NOMO-1 (cell line): ENCODE data around the gene UBC.
"Not testable (repeated sequence)": the region's sequence is repeated elsewhere in the genome, so short reads cannot be mapped to it uniquely, and the experiment has no call there.

ENCODE experiments used
- DNase-seq, 2 experiments: peaks; one replicate each; lab custom pipeline; 2025; ENCODE audit not compliant: unreplicated experiment in 2 of 2; lab: John Stamatoyannopoulos, UW

UBC gene

DNA sequence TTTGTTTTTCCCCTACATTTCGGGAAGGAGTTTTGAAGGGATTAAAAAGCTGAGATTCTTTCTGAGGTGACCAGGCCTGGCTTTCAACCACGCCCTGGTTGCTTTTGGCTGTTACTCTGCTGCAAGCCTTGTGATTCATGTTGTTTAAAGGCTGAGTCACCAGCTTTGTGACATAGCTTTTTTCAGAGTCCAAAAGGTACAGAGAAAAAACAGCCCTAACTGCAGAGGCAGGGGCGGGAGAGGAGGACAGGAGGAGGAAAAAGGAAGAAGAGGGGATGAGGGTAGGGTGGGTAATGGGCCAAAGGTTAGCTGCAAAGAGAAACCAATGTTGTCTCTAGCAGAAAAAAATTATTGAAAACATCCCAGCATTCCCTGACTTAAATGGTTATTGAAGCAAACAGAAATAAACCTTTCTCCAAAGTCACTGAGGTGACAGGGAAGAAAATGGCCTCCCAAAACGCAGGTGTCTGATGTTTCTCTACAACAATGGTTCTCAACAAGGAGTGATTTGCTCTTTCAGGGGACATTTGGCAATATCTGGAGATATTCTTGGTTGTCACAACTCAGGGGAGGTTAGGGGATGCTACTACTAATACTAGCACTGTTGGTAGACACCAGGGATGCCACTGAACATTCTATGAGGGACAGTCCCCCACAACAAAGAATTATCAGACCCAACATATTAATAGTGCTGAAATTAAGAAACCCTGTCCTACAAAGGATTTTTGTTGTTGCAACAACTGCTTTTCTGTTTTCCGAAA is 2.1 kb upstream of the UBC start:
- DNase-seq, result no peak

DNA sequence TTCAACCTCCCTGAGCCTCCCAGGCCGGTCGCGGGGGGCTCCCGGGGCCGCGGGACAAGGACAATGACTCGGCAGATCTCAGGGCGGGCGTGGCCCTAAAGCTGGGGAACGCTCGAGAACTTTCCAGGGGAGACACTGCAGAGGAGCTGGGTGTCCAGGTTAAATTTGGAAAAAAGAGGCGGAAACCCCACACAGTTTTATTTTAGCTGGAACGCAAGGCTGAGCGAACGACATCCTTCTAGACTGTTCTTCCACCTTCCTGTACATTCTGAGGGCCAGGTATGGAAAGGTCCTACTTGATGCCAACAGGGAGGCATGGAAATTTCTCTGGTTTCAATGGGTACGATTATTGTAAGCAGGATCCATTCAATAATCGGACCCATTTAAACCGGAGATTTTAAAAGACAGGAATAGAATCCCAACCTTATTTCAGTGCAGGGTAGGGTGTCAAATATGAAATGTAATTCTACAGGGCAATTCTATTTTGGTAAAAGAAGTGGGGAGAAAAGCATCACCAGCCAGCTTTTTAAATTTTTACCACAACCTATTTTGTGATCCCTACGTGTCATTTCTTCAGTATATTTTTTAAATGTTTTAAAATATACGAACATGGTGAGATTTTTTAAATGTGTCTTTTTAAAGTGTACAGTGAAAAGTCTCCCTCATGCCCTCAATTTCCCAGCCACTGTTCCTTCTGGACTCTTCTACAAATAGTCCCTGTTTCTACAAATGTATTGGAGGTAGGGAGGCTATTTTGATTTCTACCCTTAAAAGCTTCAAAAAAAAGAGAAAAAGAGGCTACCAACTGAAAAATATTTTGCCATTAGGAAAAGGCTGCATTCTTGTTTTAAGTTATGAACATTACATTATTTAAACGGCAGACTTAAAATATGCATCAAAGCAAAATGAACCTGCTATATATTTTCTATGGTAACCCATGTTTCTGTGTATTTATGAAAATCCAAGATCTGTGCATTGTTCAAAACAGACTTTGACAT is 1.1 kb upstream of the UBC start:
- no peak for DNase-seq

DNA sequence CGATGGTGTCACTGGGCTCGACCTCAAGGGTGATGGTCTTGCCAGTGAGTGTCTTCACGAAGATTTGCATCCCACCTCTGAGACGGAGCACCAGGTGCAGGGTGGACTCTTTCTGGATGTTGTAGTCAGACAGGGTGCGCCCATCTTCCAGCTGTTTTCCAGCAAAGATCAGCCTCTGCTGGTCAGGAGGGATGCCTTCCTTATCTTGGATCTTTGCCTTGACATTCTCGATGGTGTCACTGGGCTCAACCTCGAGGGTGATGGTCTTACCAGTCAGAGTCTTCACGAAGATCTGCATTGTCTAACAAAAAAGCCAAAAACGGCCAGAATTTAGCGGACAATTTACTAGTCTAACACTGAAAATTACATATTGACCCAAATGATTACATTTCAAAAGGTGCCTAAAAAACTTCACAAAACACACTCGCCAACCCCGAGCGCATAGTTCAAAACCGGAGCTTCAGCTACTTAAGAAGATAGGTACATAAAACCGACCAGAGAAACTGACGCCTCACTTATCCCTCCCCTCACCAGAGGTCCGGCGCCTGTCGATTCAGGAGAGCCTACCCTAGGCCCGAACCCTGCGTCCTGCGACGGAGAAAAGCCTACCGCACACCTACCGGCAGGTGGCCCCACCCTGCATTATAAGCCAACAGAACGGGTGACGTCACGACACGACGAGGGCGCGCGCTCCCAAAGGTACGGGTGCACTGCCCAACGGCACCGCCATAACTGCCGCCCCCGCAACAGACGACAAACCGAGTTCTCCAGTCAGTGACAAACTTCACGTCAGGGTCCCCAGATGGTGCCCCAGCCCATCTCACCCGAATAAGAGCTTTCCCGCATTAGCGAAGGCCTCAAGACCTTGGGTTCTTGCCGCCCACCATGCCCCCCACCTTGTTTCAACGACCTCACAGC is 717 bp downstream of the UBC start:
- DNase-seq, result no peak

DNA sequence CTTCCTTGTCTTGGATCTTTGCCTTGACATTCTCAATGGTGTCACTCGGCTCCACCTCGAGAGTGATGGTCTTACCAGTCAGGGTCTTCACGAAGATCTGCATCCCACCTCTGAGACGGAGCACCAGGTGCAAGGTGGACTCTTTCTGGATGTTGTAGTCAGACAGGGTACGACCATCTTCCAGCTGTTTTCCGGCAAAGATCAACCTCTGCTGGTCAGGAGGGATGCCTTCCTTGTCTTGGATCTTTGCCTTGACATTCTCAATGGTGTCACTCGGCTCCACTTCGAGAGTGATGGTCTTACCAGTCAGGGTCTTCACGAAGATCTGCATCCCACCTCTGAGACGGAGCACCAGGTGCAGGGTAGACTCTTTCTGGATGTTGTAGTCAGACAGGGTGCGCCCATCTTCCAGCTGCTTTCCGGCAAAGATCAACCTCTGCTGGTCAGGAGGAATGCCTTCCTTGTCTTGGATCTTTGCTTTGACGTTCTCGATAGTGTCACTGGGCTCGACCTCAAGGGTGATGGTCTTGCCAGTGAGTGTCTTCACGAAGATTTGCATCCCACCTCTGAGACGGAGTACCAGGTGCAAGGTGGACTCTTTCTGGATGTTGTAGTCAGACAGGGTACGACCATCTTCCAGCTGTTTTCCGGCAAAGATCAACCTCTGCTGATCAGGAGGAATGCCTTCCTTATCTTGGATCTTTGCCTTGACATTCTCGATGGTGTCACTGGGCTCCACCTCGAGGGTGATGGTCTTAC is 1.7 kb downstream of the UBC start:
- DNase-seq, result not testable (repeated sequence)

DNA sequence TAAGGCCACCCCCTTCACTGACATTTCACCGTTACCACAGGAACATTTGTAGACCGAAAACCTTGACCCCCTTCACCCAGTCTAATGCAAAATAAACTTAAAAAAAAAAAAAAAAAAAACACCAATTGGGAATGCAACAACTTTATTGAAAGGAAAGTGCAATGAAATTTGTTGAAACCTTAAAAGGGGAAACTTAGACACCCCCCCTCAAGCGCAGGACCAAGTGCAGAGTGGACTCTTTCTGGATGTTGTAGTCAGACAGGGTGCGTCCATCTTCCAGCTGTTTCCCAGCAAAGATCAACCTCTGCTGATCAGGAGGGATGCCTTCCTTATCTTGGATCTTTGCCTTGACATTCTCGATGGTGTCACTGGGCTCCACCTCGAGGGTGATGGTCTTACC is 2.9 kb downstream of the UBC start:
- not testable (repeated sequence) for DNase-seq

DNA sequence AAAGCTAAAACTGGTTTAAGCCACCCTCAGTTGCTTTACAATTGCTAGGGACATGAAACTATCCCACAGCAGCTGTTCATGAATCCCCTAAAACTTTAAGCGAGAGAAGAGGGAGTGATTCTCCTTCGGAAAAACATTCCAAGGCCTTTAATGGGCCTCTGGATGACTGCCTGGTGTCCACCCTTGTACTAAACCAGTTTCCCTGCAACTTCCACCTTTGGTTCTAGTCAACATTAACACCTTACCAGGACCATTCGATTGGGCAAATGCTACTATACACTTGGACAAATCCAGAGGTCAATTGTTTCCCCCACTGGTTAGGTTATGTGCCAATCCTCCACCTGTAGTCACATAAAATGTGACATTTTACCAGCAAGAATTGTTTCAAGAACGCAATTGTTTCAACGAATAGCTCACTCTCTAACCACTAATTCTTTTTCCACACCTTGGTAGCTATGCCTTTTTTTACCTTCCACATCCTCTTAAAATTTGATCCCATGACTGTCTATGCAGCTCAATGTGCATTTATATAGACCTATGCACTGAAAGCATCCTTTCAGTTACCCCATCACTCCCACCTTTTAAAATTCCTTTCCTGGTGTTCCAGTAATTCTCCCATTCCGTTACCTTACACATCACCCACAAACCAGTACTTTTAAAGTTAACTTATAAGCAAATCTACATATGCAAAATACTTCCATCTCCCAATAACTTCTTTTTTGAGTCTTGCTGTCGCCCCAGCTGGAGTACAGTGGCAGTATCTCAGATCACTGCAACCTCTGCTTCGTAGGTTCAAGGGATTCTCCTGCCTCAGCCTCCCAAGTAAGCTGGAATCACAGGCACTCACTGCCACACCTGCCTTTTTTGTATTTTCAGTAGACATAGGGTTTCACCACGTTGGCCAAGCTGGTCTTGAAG is 3.6 kb downstream of the UBC start:
- DNase-seq, result no peak

DNA sequence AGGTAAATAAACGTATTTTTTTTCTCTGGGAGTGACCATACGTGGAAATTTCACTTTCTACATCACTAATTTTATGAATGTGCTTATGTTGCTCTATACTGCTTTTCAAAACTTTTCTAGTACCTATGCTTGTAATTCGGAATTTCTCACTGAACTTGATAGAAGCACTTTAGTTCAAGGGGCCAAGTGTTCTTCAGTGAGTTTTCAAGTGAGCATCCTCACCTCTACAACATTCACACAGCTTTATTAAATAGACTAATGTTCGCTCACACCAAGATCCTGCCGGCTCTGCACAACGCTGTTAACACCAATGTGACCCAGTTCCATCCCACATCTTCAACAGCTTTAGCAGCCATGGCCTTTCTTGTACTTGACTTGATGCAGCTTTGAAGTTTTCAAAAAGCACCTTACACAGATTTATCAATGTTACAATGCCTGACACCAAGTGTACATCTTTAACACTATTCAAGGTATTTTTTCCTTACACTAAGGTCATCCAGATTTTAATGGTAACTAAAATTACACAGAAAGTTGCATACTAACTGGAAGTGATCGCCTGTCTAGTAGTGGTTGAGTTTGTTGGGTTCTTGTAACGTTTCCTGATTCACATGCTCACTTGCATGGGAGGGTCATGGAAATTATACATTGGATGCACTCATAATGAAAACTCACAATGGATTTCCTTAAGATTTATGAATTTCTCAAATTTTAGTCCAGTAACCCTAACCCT is 4.5 kb downstream of the UBC start:
- no peak for DNase-seq

DNA sequence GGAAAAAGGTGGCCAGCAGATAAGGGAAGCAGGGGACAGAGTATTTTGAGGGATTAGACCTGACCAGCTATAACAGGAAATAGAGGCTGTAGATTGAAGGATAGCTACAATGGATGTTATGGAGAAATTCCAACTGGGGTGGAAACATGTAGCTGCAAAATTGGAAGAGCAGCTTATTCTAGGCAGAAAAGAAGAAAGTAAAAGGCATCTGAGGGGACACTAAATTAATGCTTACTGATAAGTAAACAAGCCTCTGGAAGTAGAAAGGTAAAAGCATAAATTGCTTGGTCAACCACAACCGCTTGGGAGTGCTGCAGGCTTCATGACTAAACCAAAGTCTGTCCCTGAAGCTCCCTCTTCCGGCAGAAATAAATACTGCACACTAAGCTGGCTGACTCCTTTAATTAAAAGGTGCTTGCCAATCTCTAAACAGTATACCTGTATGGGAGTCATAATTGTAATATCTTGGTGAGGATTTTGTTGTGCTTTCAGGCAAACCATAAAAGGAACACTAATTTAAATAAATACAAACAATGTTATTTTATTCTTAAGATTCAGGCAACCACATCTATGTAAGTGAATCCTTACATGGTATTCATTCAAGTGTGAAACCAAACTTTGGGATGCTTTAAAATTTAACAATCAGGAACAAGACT is 7.7 kb downstream of the UBC start:
- no peak for DNase-seq

DNA sequence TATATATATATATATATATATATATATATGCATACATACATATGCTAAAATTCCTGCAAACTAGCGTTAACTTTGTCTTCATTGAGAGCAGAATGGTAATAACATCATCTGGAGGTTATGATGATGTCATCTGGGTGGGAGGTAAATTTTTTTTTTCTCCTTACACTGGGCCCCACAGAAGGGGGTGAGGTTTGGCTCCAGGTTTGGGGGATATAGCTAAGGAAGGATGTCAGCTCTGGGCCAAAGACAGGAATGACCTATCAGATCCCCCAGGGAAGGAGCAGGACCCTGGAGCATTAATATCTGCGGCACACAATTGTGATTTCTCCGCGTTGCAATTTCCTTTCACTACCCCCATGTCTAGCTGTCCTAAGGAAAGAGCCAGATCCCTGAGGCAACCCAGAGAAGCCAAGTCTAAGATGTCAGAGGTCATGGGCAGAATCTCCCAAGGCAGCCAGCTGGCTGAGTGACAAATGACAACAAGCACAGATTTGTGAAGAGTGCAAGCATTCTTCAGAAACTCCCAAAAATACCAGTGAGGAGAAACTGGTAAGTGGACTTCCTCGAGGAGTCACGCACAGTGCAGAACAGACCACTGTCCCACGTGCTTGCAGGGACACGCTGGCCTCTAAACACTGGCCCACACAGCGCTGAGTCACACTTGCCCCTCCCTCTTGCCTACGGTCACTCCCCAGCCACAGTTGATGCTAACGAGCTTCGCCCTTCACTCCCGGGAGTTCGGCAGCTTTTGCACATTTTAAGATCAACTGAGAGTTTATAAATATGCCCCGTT is 9.9 kb downstream of the UBC start:
- peak; percentile 24 to 56 for DNase-seq

DNA sequence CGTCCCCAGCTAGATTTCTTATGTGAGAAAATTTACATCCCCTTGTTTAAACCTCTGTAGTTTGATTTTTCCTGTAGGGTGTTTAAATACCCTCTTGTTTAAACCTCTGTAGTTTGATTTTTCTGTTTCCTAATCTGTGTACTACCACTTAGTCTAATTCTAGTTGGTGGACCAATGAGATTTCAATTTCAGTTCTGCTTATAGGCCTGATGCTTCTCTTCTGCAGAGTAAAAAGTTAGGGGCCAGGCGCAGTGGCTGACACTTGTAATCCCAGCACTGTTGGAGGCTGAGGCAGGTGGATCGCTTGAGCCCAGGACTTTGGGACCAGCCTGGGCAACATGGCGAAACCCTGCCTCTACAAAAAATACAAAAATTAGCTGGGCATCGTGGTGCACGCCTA is 11.5 kb downstream of the UBC start:
- peak; percentile 9 to 73 for DNase-seq

DNA sequence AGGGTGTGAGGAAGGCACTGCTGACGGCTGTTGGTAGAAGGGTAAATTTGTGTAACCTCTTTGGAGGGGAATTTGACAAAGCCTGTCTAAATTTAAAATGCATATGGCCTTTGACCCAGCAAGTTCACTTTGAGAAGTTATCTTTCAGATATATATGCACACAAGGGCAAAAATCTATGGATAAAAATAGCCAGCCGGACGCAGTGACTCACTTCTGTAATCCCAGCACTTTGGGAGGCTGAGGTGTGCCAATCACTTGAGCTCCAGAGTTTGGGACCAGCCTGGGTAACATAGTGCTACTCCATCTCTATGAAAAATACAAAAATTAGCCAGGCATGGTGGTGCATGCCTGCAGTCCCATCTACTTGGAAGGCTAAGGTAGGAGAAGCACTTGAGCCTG is 13.4 kb downstream of the UBC start:
- peak; percentile 10 to 24 for DNase-seq

DNA sequence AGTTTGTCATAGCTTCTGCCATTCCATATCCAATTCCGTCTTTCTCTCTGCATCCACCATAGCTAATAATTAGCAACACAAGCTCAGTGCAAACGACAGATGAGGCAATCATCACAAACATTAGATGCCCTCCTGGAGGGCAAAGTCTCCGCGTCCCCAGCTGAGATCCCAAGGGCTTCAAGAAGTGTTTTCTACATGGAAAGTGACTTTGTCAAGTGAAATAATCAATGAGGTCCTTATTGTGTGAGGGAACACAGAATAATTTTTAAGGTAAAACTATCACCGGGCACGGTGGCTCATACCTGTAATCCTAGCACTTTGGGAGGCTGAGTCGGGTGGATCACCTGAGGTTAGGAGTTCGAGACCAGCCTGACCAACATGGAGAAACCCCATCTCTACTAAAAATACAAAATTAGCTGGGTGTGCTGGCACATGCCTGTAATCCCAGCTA is 14.1 kb downstream of the UBC start:
- DNase-seq, result not testable (repeated sequence)

DNA sequence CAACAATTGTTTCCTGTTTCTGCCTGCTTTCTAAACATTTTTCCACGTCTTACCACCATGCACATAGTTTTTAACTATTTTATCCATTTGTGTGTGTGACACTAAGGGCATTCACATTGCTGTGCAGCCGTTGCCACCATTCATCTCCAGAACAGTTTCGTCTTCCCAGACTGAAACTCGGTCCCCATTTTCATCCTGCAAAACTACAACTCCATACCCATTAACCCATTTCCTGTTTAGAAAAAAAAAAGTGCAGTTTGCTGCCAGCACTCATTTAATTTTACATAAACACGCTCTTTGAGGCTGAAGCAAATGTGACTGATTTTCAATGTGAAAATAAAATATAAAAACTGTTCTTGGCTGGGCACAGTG is 15.5 kb downstream of the UBC start:
- no peak for DNase-seq

DNA sequence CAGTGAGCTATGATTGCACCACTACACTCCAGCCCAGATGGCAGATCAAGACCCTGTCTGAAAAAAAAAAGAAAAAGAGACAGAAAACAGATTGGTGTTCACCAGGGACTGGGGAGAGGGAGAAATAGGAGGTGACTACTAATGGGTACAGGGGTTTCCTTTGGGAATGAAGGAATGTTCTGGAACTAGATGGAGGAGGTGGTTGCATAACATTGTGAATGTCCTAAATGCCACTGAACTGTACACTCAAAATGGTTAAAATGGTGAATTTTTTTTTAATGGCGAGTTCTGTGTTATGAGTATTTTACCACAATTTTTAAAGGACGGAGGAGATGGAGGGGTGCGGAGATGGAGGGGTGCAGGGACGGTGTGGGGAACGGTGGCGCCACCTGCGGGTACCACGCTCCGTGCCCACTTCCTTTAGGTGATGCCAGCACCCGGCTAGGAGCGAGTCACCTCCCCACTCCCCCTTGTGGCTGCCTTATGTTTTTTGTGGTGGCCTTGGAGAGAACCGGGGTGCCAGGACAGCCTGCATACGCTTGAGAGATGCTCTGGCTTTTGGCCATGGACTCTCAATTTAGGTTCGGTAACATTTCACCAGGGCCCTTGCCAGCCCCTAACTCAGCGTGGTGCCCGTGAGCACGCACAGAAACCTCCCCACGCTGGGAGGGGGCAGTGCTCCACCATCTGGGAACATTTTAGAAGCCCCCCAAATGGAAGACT is 16.1 kb downstream of the UBC start:
- DNase-seq, result peak; percentile 70 to 83

DNA sequence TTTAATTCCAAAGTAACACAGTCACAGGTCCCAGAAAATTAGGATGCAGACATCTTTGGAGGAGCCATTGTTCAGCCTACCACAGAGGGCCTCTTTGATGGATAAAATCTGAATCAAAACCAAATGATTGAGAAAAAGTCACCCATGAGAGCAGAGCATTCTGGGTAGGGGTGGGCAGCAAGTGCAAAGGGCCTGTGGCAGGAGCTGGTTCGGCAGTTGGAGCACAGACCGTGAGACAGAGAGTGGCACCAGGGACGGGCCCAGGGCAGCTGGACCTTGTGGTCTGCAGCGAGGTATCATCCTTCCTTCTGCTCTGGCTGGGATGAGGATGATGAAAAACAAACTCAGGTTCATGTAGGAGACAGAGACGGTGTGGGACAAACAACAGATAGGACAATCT is 18.0 kb downstream of the UBC start:
- no peak for DNase-seq

DNA sequence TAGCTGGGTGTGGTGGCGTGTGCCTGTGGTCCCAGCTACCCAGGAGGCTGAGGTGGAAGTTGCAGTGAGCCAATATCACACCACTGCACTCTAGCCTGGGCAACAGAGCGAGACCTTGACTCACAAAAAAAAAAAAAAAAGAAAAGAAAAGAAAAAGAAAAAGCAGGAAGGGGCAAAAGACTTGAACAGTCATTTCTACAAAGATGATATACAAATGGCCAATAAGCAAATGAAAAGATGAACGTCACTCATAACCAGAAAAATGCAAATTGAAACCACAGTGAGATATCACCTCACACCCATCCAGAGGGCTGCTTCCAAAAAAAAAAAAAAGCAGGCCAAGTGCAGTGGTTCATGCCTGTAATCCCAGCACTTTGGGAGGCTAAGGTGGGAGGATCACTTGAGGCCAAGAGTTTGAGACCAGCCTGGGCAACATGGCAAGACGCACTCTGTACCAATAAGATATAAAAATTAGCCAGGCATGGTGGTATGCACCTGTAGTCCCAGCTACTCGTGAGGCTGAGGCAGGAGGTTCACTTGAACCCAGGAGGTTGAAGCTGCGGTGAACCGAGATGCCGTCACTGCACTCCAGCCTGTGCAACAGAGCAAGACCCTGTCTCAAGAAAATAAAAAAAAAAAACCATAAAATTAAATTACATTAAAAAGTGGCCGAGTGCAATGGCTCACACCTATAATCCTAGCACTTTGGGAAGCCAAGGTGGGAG is 20.5 kb downstream of the UBC start:
- DNase-seq, result no peak
